HepG2 (cell line): ENCODE measurements around the gene ARX. TPM values are rescaled to one million over a fixed set of nuclear protein-coding genes. Genes with fewer than 3 reads are reported as not detected.

Source experiments
- ATAC-seq: fragments of 200-7000 bp; cut with Tn5 transposase; 3 replicates; pipeline ENCODE4 v1.9.1; 2020; ENCODE audit warnings: mild to moderate bottlenecking, moderate library complexity
- BruUV-seq: library from RNA; stranded (reverse); fragments of 400-500 nt; replicated peaks from 2 replicates; lab custom pipeline; 2021; lab: Mats Ljungman, UMichigan
- CTCF ChIA-PET: fragments of 300-600 bp; formaldehyde crosslinking; extraction: SDS; loops from one replicate; lab custom pipeline; 2021; ENCODE audit warnings: low total read pairs, inconsistent platforms, low intra/inter-chr PET ratio; lab: Yijun Ruan, JAX
- POLR2A ChIA-PET: fragments of 350-600 bp; sonication (Branson Sonifier 250); formaldehyde crosslinking; loops from one replicate; lab custom pipeline; 2020; ENCODE audit warnings: antibody characterized with exemption, inconsistent platforms; lab: Yijun Ruan, JAX
- DNase-seq: peaks from one replicate; pipeline ENCODE4 v3.0.0-alpha.2; 2015; ENCODE audit warnings: low spot score
- FAIRE-seq: peaks from 3 replicates; lab custom pipeline; 2011; peaks lifted over from hg19 to GRCh38; lab: Jason Lieb, UNC
- H2AFZ ChIP-seq: one replicate; pipeline ENCODE4 v1.6.1; 2011; ENCODE audit warnings: low read length, inconsistent platforms
- H3K27ac ChIP-seq: fragments of 300-600 bp; 3 replicates; pipeline ENCODE4 v1.8.0; 2011; ENCODE audit warnings: mixed run types, mild to moderate bottlenecking, mixed read lengths, low read length, inconsistent platforms; ENCODE audit not compliant: insufficient read depth; ENCODE audit errors: extremely low read length
- H3K27me3 ChIP-seq, 2 experiments: fragments of 200-600 bp in 1 of 2; 2 replicates in 1 of 2; 3 replicates in 1 of 2; pipeline versions ENCODE4 v1.6.0 to v1.8.0; 2011; ENCODE audit warnings: low read length in 2 of 2, mild to moderate bottlenecking in 2 of 2, moderate library complexity in 2 of 2, inconsistent platforms in 1 of 2; ENCODE audit not compliant: insufficient read depth in 2 of 2, control insufficient read depth in 1 of 2
- H3K36me3 ChIP-seq, 2 experiments: fragments of 200-600 bp in 1 of 2; replicated peaks in 1 of 2; 2 replicates in 1 of 2; 3 replicates in 1 of 2; pipeline versions ENCODE4 v1.5.1 to v1.8.0; 2011; ENCODE audit warnings: low read length in 2 of 2, inconsistent platforms in 1 of 2; ENCODE audit not compliant: insufficient read depth in 2 of 2, control insufficient read depth in 1 of 2
- H3K4me1 ChIP-seq: 2 replicates; pipeline ENCODE4 v1.5.1; 2012; ENCODE audit warnings: low read length, inconsistent platforms; ENCODE audit not compliant: insufficient read depth
- H3K4me2 ChIP-seq: 2 replicates; pipeline ENCODE4 v1.6.0; 2011; ENCODE audit warnings: low read depth, low read length, inconsistent platforms
- H3K4me3 ChIP-seq, 3 experiments: fragments of 200-600 bp in 1 of 3; sonication (generic), shearing (Covaris generic) in 1 of 3; replicated peaks in 1 of 3; 2 replicates each; pipeline ENCODE4 v1.5.1; 2011 to 2016; ENCODE audit warnings: low read length in 3 of 3, inconsistent platforms in 2 of 3, low read depth in 2 of 3, mild to moderate bottlenecking in 2 of 3, control low read depth in 1 of 3, mixed read lengths in 1 of 3; ENCODE audit not compliant: insufficient read depth in 1 of 3
- H3K79me2 ChIP-seq: one replicate; pipeline ENCODE4 v1.6.1; 2011; ENCODE audit warnings: low read length, inconsistent platforms; ENCODE audit not compliant: insufficient read depth
- H3K9ac ChIP-seq: 2 replicates; pipeline ENCODE4 v1.6.0; 2011; ENCODE audit warnings: mild to moderate bottlenecking, low read depth, low read length, inconsistent platforms; ENCODE audit not compliant: insufficient read depth
- H3K9me3 ChIP-seq: 2 replicates; pipeline ENCODE4 v1.5.1; 2012; ENCODE audit warnings: mild to moderate bottlenecking, low read length
- H4K20me1 ChIP-seq: 2 replicates; pipeline ENCODE4 v1.6.0; 2011; ENCODE audit warnings: inconsistent platforms, mild to moderate bottlenecking, low read length, moderate library complexity; ENCODE audit not compliant: insufficient read depth
- CHD4 ChIP-seq: fragments of 200-600 bp; sonication (generic); IDR thresholded peaks from 2 replicates; pipeline ENCODE4 v1.7.0; 2017; ENCODE audit warnings: mild to moderate bottlenecking, low read length, borderline replicate concordance
- EED ChIP-seq: sonication (generic); formaldehyde crosslinking; IDR thresholded peaks from 2 replicates; pipeline ENCODE4 v1.5.0; 2020; ENCODE audit warnings: mild to moderate bottlenecking, missing genetic modification reagents
- GABPB1 ChIP-seq: IDR thresholded peaks from 2 replicates; pipeline ENCODE4 v1.6.1; 2016; ENCODE audit warnings: mild to moderate bottlenecking, missing genetic modification reagents, moderate library complexity, missing compliant biosample characterization
- NRL ChIP-seq: sonication (generic); formaldehyde crosslinking; IDR thresholded peaks from 2 replicates; pipeline ENCODE4 v1.5.0; 2020; ENCODE audit warnings: missing genetic modification reagents, mild to moderate bottlenecking, moderate library complexity, borderline replicate concordance
- SMC3 ChIP-seq: IDR thresholded peaks from 2 replicates; pipeline ENCODE4 v1.6.1; 2011; ENCODE audit warnings: low read length, improper control_type of control experiment
- ZBTB14 ChIP-seq: sonication (generic); formaldehyde crosslinking; IDR thresholded peaks from 2 replicates; pipeline ENCODE4 v1.4.0; 2020; ENCODE audit warnings: missing genetic modification reagents
- ZNF281 ChIP-seq: sonication (generic); formaldehyde crosslinking; IDR thresholded peaks from 2 replicates; pipeline ENCODE4 v1.4.0; 2020; ENCODE audit warnings: missing genetic modification reagents, borderline replicate concordance
- ZNF367 ChIP-seq: sonication (generic); formaldehyde crosslinking; IDR thresholded peaks from 2 replicates; pipeline ENCODE4 v1.4.0; 2020; ENCODE audit warnings: missing genetic modification reagents, borderline replicate concordance
- ZNF75D ChIP-seq: sonication (generic); formaldehyde crosslinking; IDR thresholded peaks from 2 replicates; pipeline ENCODE4 v1.8.1; 2023; ENCODE audit warnings: missing genetic modification reagents, mild to moderate bottlenecking, borderline replicate concordance
- whole genome bisulfite sequencing: methylation state at CpG from one replicate; pipeline ENCODE4 v1.1.6; 2017; ENCODE audit warnings: low lambda C conversion rate; 5-methylcytosine and 5-hydroxymethylcytosine counted together
- in situ Hi-C: cut with HindIII; loops from 2 replicates; pipeline ENCODE4 v1.10.0; 2017; ENCODE audit warnings: low pct_unique_long_range_greater_than_20kb; ENCODE audit not compliant: extremely low pct_ligation_motif_present
- intact Hi-C: fragments of 100-400 bp; cut with micrococcal nuclease; formaldehyde crosslinking; loops from one replicate; pipeline ENCODE4 v1.10.0; 2022; ENCODE audit not compliant: unreplicated experiment
- polyA plus RNA-seq, 8 experiments: library from polyadenylated mRNA; depleted of rRNA in 3 of 8; stranded (reverse) in 7 of 8; unstranded in 1 of 8; fragments of >200 nt; fragmentation: Illumina TruSeq in 4 of 8; extraction: Trizol in 4 of 8; gene quantifications; 2 replicates each; pipeline versions ENCODE4 v1.2.1 to v1.2.3, GENCODE V29; 2011 to 2016; ENCODE audit warnings: low read depth in 4 of 8, missing spikeins in 1 of 8, mixed read lengths in 1 of 8; ENCODE audit not compliant: insufficient read depth in 1 of 8
- total RNA-seq, 5 experiments: library from RNA; depleted of rRNA; stranded (reverse); fragments of >200 nt; fragmentation: Illumina TruSeq; extraction: Trizol; gene quantifications; 2 replicates each; pipeline ENCODE4 v1.2.3, GENCODE V29; 2016; ENCODE audit warnings: low read depth in 1 of 5
- TF ChIP-seq, protein P1 (sequence below): sonication (generic); formaldehyde crosslinking; IDR thresholded peaks from 2 replicates; pipeline ENCODE4 v1.4.0; 2020; ENCODE audit warnings: low read depth, mild to moderate bottlenecking, missing genetic modification reagents
- TF ChIP-seq, protein P2 (sequence below): sonication (generic); formaldehyde crosslinking; conservative IDR thresholded peaks from 2 replicates; pipeline ENCODE4 v1.8.0; 2022; ENCODE audit warnings: missing genetic modification reagents
- TF ChIP-seq, protein P3 (sequence below): sonication (generic); formaldehyde crosslinking; conservative IDR thresholded peaks from 2 replicates; pipeline ENCODE4 v1.8.0; 2022; ENCODE audit warnings: mild to moderate bottlenecking, moderate library complexity, missing genetic modification reagents

The ARX gene
- total and polyA plus RNA-seq, 2 of the 13 experiments (the other 11 are each of a cell fraction or from before 2014, with no cell fraction given) = not detected

DNA sequence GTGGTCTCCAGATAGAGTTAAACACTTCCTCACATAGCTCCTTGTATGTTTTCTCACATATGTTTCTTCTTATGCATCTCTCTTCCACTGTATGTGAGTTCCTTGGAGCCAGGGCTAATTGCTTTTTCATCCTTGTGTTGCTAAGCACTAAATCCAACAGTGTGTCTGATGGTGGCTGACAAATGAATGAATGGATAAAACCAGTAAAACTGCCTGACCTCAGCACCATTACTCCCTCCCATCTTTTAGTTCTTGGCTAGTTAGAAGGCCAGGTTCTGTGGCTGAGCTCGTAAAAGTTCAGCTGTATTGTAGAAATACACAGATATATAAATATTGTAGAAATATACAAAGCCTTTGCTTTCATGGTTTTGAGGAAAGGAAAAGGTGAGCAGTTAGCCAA, 50.4 kb downstream of the ARX start (continued):
- TF ChIP-seq ZNF281 (CRISPR knock-in tag) (no peak), GABPB1 (CRISPR knock-in tag) (no peak), SMC3 (no peak), ZNF367 (CRISPR knock-in tag) (no peak), ZNF75D (CRISPR knock-in tag) (no peak)
- TF ChIP-seq, protein P1, sequence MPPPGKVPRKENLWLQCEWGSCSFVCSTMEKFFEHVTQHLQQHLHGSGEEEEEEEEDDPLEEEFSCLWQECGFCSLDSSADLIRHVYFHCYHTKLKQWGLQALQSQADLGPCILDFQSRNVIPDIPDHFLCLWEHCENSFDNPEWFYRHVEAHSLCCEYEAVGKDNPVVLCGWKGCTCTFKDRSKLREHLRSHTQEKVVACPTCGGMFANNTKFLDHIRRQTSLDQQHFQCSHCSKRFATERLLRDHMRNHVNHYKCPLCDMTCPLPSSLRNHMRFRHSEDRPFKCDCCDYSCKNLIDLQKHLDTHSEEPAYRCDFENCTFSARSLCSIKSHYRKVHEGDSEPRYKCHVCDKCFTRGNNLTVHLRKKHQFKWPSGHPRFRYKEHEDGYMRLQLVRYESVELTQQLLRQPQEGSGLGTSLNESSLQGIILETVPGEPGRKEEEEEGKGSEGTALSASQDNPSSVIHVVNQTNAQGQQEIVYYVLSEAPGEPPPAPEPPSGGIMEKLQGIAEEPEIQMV (CRISPR knock-in tag) = no peak

GRCh38 chrX:24963823-24964222, 51.9 kb downstream of the ARX start:
- Histone ChIP-seq H3K36me3 (no peaks in the 10 kb centered on the region), H3K27me3 (no peaks in the 10 kb centered on the region), H3K9me3 (no peaks in the 10 kb centered on the region), H4K20me1 (no peaks in the 10 kb centered on the region), H3K4me1 (no peaks in the 10 kb centered on the region), H3K4me3 (no peak overlapping the region), H2AFZ (no peak overlapping the region), H3K79me2 (no peaks in the 10 kb centered on the region), H3K27ac (no peak overlapping the region), H3K9ac (no peak overlapping the region), H3K4me2 (no peak overlapping the region)
- 100% methylated on average over 2 of the region's 2 CpGs for WGBS
- DNase-seq (no peak), ATAC-seq (no peak), FAIRE-seq (no peak)
- ChIA-PET CTCF (no interaction called here), POLR2A (no interaction called here)
- in situ Hi-C loops (no loop called here), intact Hi-C loops (no loop called here)
- no TSS peak for BruUV-seq
- TF ChIP-seq CHD4 (no peak), ZBTB14 (CRISPR knock-in tag) (no peak), NRL (CRISPR knock-in tag) (no peak), EED (CRISPR knock-in tag) (no peak)
- TF ChIP-seq, protein P2, sequence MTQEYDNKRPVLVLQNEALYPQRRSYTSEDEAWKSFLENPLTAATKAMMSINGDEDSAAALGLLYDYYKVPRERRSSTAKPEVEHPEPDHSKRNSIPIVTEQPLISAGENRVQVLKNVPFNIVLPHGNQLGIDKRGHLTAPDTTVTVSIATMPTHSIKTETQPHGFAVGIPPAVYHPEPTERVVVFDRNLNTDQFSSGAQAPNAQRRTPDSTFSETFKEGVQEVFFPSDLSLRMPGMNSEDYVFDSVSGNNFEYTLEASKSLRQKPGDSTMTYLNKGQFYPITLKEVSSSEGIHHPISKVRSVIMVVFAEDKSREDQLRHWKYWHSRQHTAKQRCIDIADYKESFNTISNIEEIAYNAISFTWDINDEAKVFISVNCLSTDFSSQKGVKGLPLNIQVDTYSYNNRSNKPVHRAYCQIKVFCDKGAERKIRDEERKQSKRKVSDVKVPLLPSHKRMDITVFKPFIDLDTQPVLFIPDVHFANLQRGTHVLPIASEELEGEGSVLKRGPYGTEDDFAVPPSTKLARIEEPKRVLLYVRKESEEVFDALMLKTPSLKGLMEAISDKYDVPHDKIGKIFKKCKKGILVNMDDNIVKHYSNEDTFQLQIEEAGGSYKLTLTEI (CRISPR knock-in tag) = no peak
- TF ChIP-seq, protein P3, sequence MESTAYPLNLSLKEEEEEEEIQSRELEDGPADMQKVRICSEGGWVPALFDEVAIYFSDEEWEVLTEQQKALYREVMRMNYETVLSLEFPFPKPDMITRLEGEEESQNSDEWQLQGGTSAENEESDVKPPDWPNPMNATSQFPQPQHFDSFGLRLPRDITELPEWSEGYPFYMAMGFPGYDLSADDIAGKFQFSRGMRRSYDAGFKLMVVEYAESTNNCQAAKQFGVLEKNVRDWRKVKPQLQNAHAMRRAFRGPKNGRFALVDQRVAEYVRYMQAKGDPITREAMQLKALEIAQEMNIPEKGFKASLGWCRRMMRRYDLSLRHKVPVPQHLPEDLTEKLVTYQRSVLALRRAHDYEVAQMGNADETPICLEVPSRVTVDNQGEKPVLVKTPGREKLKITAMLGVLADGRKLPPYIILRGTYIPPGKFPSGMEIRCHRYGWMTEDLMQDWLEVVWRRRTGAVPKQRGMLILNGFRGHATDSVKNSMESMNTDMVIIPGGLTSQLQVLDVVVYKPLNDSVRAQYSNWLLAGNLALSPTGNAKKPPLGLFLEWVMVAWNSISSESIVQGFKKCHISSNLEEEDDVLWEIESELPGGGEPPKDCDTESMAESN = no peak
